ENCODE measurements around the gene FOXD2.

FOXD2 gene

GRCh38 chr1:47437447-47438164 lies at the start of gene FOXD2:
FOXD2 (plus strand) TSS chr1:47438044; CDS start chr1:47438136, 92 bp downstream.
- DNase-seq (ENCODE audit: low read depth in 2 of 2), result peak; percentile 79 to 89

- DNase-seq (ENCODE audit: low read depth in 2 of 2), result no peak
Measured at GRCh38 chr1:47388891-47389238, 49.0 kb upstream of the FOXD2 start.

GRCh38 chr1:47389731-47390130 lies 48.1 kb upstream of the FOXD2 start:
- no peak for DNase-seq (ENCODE audit: low read depth in 2 of 2)

- DNase-seq (ENCODE audit: low read depth in 2 of 2), result no peak
Measured at GRCh38 chr1:47390843-47391242, 47.0 kb upstream of the FOXD2 start.

GRCh38 chr1:47393141-47393540 lies 44.7 kb upstream of the FOXD2 start:
- DNase-seq (ENCODE audit: low read depth in 2 of 2), result no peak

GRCh38 chr1:47395433-47395832 lies 42.4 kb upstream of the FOXD2 start:
- DNase-seq (ENCODE audit: low read depth in 2 of 2), result no peak

- DNase-seq (ENCODE audit: low read depth in 2 of 2), result no peak
Measured at GRCh38 chr1:47396671-47397196, 41.1 kb upstream of the FOXD2 start.

GRCh38 chr1:47399138-47399845 lies 38.6 kb upstream of the FOXD2 start:
- DNase-seq (ENCODE audit: low read depth in 2 of 2), result no peak

GRCh38 chr1:47399846-47400155 lies 38.0 kb upstream of the FOXD2 start:
- no peak for DNase-seq (ENCODE audit: low read depth in 2 of 2)

- DNase-seq (ENCODE audit: low read depth in 2 of 2), result no peak
Measured at GRCh38 chr1:47401761-47402160, 36.1 kb upstream of the FOXD2 start.

- no peak for DNase-seq (ENCODE audit: low read depth in 2 of 2)
Measured at GRCh38 chr1:47402591-47402990, 35.3 kb upstream of the FOXD2 start.

- no peak for DNase-seq (ENCODE audit: low read depth in 2 of 2)
Measured at GRCh38 chr1:47403321-47403910, 34.4 kb upstream of the FOXD2 start.

- DNase-seq (ENCODE audit: low read depth in 2 of 2), result no peak
Measured at GRCh38 chr1:47405697-47406096, 32.1 kb upstream of the FOXD2 start.

- no peak for DNase-seq (ENCODE audit: low read depth in 2 of 2)
Measured at GRCh38 chr1:47406966-47407365, 30.9 kb upstream of the FOXD2 start.

GRCh38 chr1:47407481-47407880 lies 30.4 kb upstream of the FOXD2 start:
- no peak for DNase-seq (ENCODE audit: low read depth in 2 of 2)

- DNase-seq (ENCODE audit: low read depth in 2 of 2), result no peak
Measured at GRCh38 chr1:47409311-47410067, 28.4 kb upstream of the FOXD2 start.

GRCh38 chr1:47410068-47410455 lies 27.8 kb upstream of the FOXD2 start:
- no peak for DNase-seq (ENCODE audit: low read depth in 2 of 2)

- no peak for DNase-seq (ENCODE audit: low read depth in 2 of 2)
Measured at GRCh38 chr1:47411436-47411835, 26.4 kb upstream of the FOXD2 start.

GRCh38 chr1:47412437-47412836 lies 25.4 kb upstream of the FOXD2 start:
- no peak for DNase-seq (ENCODE audit: low read depth in 2 of 2)

GRCh38 chr1:47415728-47416318 lies 22.0 kb upstream of the FOXD2 start, which contains the start of gene FOXE3:
FOXE3 (plus strand) TSS chr1:47416285; CDS start chr1:47416316, 31 bp downstream.
- no peak for DNase-seq (ENCODE audit: low read depth in 2 of 2)

GRCh38 chr1:47416319-47417169 lies 21.3 kb upstream of the FOXD2 start:
- DNase-seq (ENCODE audit: low read depth in 2 of 2), result no peak

Measured in stimulated activated CD8-positive, alpha-beta memory T cell treated with anti-CD3 and anti-CD28 coated beads, Interleukin-7, amount 100 ng/mL, for 4 hours (primary cell).